ENCODE measurements around the gene ITGAL.

DNA sequence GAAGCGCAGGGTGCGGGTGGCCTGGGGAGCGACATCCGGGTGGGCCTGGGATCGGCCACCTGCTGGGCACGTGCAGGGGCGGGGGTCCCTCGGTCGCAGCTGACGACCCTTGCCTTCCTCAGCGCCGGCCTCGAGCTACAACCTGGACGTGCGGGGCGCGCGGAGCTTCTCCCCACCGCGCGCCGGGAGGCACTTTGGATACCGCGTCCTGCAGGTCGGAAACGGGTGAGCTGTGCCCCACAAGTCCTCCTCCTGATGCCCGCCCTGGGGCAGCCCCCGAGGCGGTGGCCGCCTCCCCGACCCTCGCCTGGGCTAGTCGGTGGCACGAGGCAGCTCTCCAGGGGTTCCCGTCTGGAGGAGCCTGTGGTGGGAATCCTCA, 1.5 kb downstream of the ITGAL start:
- TF ChIP-seq, protein P1, sequence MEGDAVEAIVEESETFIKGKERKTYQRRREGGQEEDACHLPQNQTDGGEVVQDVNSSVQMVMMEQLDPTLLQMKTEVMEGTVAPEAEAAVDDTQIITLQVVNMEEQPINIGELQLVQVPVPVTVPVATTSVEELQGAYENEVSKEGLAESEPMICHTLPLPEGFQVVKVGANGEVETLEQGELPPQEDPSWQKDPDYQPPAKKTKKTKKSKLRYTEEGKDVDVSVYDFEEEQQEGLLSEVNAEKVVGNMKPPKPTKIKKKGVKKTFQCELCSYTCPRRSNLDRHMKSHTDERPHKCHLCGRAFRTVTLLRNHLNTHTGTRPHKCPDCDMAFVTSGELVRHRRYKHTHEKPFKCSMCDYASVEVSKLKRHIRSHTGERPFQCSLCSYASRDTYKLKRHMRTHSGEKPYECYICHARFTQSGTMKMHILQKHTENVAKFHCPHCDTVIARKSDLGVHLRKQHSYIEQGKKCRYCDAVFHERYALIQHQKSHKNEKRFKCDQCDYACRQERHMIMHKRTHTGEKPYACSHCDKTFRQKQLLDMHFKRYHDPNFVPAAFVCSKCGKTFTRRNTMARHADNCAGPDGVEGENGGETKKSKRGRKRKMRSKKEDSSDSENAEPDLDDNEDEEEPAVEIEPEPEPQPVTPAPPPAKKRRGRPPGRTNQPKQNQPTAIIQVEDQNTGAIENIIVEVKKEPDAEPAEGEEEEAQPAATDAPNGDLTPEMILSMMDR (conservative IDR thresholded peaks at IDR 0.05), result no peak
- no peak for TF ChIP-seq ZFX (IDR thresholded peaks at IDR 0.05)
